GM18870 (cell line): Measurements from ENCODE around the gene XRRA1.
"Not testable (repeated sequence)": the region's sequence is repeated elsewhere in the genome, so short reads cannot be mapped to it uniquely, and the experiment has no call there.

Source experiments
- ATAC-seq: cut with Tn5 transposase; IDR thresholded peaks from one replicate; pipeline ENCODE4 v1.9.1; 2021; ENCODE audit warnings: moderate library complexity; ENCODE audit not compliant: unreplicated experiment

The XRRA1 gene

DNA sequence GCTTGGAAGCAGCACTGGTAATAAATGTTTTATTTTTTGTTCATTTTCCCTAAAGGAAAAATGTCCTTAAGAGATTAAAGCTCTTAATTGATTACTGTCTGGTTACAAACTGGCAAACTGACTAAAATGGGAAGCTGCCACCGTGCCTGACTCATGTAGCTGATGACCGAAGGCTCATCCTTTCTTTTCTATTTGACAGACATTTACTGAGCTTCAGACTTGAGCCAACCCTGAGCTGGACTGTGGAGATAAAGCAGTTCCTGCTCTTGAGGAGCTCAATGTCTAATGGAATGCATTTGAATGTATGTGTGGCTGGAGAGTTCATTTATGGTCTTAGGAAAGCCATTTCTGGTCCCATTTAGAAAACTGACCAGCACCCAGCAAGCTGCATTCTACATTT, 108.9 kb downstream of the XRRA1 start:
- ATAC-seq, result no peak

DNA sequence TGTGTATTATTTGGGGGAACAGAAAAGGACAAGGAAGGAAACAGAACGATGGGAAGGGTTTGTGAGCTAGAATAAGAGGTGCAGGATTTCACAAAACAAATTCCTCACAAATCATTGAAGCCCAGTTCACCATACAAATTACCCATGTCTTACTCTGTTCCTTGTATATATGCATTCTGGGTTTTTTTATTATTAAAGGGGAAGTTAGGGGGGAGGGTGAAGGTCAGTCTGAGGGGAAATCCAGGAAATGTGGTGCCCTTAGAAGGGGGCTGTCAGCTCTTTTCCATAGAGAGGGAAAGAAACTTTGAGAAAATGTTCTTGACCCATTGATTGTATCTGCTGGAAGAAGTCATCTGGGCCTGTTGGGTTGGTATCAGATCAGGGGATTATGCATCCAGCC, 109.4 kb downstream of the XRRA1 start:
- no peak for ATAC-seq

DNA sequence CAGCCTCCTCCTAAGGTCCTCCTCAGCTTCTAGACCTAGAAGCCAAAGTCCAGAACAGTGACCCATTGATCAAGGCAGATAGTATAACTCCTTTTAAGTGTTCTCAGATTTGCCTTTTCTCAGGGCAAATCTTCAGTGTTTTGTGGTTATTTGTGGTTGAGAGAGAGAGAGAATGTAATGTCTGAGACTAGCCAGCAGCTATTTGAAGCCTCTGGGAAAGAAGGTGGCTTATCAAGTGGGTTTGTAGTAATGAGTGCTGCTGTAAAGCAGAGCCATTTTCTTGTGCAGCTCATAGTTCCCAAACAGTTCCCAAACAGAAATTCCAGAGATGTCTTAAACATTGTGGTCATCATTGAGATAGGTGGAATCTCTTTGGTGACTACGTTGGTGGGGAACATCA, 110.7 kb downstream of the XRRA1 start:
- no peak for ATAC-seq

DNA sequence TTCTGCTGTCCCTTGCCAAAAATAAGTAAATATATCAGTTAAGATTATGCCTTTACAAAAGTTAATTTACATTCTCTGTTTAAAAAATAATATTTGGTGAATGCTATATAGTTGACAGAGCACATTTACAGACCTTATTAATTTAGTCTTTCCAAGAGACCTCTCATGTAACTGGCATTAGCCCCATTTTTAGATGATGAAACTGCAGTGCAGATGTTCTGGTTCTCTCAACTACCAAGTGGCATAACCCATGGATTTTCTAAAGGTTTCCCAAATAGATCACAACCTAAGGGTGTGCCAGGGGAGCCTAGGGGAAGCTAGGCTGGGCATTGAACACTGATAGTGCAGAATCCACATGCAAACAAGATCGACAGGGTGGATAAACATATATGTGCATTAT, 111.7 kb downstream of the XRRA1 start:
- ATAC-seq, result no peak

DNA sequence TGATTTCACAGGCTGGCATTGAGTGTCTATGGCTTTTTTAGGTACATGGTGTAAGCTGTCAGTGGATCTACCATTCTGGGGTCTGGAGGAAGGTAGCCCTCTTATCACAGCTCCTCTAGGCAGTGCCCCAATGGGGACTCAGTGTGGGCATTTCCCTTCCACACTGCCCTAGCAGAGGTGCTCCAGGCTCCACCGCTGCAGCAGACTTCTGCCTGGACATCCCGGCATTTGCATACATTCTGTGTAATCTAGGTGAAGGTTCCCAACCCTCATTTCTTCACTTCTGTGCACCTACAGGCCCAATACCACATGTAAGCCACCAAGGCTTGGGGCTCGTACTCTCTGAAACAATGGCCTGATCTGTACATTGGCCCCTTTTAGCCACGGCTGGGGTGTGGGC, 122.0 kb downstream of the XRRA1 start:
- ATAC-seq, result no peak

DNA sequence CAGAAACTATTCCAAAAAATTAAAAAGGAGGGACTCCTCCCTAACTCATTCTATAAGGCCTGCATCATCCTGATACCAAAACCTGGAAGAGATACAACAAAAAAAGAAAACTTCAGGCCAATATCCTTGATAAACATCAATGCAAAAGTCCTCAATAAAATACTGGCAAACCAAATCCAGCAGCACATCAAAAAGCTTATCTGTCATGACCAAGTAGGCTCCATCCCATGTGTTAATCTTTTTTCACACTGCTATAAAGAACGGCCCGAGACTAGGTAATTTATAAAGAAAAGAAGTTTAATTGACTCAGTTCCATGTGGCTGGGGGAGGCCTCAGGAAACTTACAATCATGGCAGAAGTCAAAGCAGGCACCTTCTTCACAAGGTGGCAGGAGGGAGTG, 123.3 kb downstream of the XRRA1 start:
- ATAC-seq, result not testable (repeated sequence)

DNA sequence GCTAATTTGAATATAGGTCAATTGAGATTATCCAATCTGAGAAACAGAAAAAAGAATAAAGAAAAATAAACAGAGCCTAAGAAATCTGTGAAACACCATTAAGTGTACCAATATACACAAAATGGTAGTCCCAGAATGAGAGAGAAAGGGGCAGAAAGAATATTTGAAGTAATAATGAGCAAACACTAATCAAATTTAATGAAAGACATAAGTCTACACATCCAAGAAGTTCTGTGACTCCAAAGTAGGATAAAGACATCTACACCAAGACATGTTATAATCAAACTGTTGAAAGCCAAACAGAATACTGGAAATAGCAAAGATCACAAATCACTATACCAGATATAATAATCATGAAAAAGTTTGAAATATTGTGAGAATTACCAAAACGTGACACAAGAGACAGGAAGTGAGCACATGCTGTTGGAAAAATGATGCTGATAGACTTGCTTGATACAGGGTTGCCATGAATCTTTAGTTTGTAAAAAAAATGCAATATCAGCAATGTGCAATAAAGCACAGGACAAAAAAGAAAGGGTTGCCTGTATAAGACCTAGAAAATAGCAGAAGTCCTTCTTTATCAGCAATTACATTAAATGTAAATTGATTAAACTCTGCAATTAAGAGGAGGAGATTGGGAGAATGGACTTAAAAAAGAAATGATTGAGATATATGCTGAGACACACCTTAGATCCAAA, 124.5 kb downstream of the XRRA1 start:
- no peak for ATAC-seq

DNA sequence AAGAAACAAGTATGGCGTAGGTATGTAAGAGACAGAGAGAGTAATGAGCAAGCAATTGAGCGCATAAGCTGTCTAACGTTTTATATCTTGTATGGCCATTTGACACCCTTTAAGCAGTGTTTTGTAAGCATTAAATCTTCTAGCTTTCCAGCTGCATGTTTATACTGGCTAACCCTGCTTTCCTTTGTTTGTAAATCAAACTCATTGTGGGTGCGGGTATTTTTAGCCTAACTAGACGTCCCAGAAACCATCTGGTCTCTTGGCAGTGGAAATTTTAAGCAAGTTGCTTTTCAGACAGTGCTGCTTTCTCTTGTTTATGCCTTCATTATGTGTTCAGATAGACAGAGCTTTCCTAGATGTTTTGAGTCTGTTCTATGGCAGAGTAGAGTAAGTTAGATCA, 126.7 kb downstream of the XRRA1 start:
- ATAC-seq, result no peak

DNA sequence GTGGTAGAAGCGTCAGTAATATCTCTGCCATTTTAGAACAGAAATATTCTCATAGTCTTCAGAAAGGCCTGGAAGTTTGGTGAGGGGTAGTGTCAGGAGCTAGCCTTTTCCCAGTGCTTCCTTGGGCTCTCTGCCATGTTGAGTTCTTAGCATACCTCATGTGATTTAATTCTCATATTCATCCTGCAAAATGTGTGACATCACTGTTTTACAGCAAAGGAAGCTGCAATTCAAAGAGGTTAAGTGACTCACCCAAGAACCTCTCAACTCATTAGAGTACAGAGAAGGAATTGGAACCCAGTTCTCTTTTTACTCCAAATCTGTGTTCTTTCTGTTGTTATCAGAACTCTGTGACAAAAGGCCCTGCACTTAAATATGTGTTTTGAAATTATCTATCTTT, 128.1 kb downstream of the XRRA1 start:
- no peak for ATAC-seq

DNA sequence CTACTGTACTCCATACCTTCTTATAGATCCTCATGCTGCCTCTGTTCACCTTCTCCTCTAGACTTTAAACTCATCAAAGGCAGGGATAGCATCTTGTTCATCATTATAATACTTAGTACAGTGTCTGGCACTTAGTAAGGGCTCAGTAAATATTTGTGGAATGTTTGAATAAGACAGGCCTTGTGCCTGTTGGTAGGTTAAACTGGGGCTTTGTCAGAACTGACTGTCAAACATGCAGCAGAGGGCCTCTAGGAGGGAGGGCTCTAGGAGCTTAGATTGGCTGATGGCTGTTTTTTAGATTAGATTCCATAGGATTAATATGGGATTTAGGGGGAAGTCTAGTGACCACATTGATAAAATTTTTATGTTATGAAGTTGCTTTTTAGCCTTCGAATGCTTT, 129.5 kb downstream of the XRRA1 start:
- no peak for ATAC-seq

DNA sequence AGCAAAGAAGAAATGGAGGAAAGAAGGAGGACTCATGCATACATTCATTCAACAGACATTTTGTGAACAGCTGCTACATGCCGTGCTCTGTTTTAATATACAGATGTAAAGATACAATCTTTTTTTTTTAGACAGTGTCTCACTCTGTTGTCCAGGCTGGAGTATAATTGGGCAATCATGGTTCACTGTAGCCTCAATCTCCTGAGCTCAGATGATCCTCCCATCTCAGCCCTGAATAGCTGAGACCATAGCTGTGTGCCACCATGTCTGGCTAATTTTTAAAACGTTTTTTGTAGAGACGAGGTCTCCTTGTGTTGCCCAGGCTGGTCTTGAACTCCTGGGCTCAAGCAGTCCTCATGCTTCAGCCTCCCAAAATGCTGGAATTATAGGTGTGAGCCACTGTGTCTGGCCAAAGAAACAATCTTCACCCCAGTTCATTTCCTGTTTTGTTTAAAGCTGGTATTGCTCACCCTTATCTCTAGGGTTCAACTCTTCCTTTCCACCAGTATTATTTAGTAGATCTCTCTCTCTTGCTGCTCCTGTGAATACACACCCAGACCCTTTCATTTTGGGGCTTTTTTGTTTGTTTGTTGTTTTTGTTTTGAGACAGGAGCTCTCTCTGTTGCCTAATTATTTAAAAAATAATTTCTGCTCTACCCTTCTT, 130.5 kb downstream of the XRRA1 start:
- ATAC-seq, result no peak

DNA sequence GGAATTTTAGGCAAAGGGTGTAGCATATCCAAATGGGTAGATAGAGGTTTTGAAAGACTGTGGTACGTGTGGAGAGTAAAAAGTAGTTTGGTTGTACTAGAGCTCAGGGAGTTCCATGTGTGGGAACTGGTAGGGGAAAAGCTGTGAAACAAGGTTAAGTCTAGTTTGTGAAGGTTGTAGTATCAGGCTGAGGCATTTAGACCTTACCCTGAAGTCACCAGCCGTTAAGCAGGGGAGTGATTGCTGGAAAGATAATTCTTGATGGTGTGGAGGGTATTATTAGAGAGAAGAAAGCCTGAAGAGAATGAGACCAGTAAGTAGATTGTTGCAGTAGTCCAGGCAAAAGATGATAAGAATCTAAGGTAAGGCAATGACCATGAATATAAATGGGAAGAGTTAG, 132.2 kb downstream of the XRRA1 start:
- no peak for ATAC-seq

DNA sequence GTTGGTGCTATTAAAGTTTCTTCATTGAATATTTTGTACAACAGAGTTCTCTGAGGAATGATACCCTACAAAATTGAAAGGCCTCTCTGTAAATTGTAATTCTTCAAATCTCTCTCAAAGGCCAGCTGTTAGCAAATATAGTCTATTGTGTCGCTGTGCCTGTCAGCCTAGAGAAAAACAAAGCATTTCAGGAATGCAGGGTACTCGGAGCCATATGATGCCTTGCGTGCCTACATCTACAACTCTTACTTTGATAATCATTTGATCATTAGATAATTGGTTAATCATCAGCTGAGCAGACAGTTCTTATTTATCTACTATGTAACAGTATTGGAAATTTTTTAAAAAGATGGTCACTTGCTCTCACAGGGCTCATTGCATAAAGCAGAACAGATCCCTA, 132.9 kb downstream of the XRRA1 start:
- ATAC-seq, result no peak

DNA sequence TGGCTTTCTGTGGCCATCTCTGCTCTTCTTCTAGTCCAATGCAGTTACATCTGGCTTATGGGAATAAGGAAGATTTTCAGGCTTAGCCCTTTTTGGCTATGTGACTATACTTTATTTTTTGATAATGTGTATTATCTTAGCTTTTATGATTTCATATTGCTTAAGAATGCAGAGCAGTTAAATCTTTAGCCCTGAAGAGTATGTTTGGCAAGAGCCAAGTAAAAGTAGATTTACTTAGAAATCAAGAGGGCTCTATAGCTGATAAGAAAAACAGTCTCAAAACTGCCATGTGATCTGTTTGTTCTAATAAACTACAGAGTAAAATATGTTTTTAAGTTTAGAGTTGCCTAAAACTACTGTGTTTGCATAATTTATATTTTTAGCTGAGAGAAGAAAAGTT, 139.1 kb downstream of the XRRA1 start:
- ATAC-seq, result no peak

DNA sequence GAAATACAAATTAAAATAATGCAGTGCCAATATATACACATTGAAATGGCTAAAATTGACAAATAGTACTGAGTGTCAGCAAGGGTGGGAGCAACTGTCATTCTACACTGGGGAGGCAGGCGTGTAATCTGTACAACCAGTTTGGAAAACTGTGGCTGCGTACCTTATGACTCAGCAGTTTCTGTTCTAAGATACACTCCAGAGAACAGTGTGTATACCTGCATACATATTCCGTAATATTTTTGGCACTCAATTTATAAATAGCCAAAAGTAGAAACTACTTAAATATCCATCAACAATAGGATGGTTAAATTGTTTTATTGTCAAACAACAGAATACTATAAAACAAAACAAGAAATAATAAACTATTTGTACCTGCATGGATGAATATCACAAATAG, 142.6 kb downstream of the XRRA1 start:
- ATAC-seq, result no peak

DNA sequence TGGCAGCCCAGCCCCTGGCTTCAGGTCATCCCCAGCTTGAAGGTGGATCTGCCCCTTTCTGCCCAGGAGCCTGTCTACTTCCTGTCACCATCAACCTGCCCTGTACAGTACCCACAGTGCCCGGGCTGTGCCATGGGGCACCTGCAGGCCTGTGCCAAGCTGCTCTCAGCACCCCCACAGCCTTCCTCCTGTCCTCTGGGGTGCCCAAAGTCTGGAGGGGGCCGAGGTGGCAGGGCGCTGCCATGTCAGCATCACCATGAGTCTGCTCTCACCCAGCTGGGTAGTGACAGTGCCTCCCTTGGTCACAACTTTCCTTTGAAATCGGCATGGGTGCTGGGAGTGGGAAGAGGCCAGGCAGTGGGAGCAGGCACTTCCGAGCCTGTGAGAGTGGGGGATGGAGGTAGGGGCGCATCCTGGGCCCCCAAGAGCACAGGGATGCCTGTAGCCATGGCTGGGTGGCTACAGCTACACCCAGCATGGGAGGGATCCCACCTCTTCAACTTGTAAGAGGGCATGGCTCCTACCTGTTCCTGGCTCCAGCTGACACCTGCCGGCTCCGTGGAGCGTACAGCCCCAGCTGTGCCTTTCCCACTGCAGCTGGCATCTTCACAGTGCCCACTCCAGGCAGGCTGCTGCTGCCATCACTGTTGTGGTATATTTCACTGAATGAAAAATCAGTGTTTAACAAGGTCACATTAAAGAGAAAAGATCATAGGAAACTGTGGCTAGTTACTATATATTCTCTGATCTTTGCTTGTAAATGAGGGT, 157.4 kb downstream of the XRRA1 start:
- ATAC-seq, result no peak
